GM12891 (cell line): Measurements from ENCODE around the gene LRP11.

Source experiments
- PAX5 ChIP-seq: IDR thresholded peaks from 2 replicates; pipeline ENCODE4 v1.6.1; 2011; ENCODE audit warnings: low read length, moderate library complexity, mild to moderate bottlenecking; ENCODE audit not compliant: insufficient read depth, severe bottlenecking
- POLR2A ChIP-seq: IDR thresholded peaks from 2 replicates; pipeline ENCODE4 v1.6.1; 2011; ENCODE audit warnings: low read depth, low read length, control low read depth
- POLR2AphosphoS5 ChIP-seq: IDR thresholded peaks from 2 replicates; pipeline ENCODE4 v1.6.1; 2011; ENCODE audit warnings: low read depth, low read length, control low read depth
- POU2F2 ChIP-seq: IDR thresholded peaks from 2 replicates; pipeline ENCODE4 v1.6.1; 2011; ENCODE audit warnings: low read depth, mild to moderate bottlenecking, control low read depth, low read length, moderate library complexity
- SPI1 ChIP-seq: IDR thresholded peaks from 2 replicates; pipeline ENCODE4 v1.6.1; 2011; ENCODE audit warnings: low read depth, low read length, control low read depth
- TAF1 ChIP-seq: IDR thresholded peaks from 2 replicates; pipeline ENCODE4 v1.6.1; 2011; ENCODE audit warnings: low read depth, low read length, control low read depth

GRCh38 chr6:149889326-149889725 lies 25.2 kb upstream of the LRP11 start:
- TF ChIP-seq POLR2A (no peak), SPI1 (no peak), POLR2AphosphoS5 (no peak), TAF1 (no peak), PAX5 (no peak), POU2F2 (no peak)
